Heart right ventricle (tissue), 16 donors: ENCODE results near the gene RADIL. TPM values are rescaled to one million over a fixed set of nuclear protein-coding genes. Genes with fewer than 3 reads are reported as not detected.
"Not testable (repeated sequence)": the region's sequence is repeated elsewhere in the genome, so short reads cannot be mapped to it uniquely, and the experiment has no call there.

Experiments
- ATAC-seq, 8 donors: fragments of 200-7000 bp; cut with Tn5 transposase; one replicate each; pipeline ENCODE4 v1.9.1; 2020; ENCODE audit warnings: mild to moderate bottlenecking in 8 of 8, moderate library complexity in 8 of 8, moderate number of reproducible peaks in 1 of 8
- DNase-seq, 2 donors: peaks; one replicate each; pipeline ENCODE4 v3.0.0-alpha.2; 2020
- H3K27ac ChIP-seq, 10 donors: fragments of 200-600 bp; sonication (generic) in 2 of 10; one replicate each; pipeline versions ENCODE4 v1.5.0 to v1.8.0; 2020 to 2022; ENCODE audit warnings: mild to moderate bottlenecking in 3 of 10
- H3K27me3 ChIP-seq, 7 donors: fragments of 200-600 bp; one replicate each; pipeline ENCODE4 v1.8.0; 2021 to 2022; ENCODE audit warnings: mild to moderate bottlenecking in 2 of 7
- H3K36me3 ChIP-seq, 9 donors: fragments of 200-600 bp; sonication (generic) in 1 of 9; one replicate each; pipeline versions ENCODE4 v1.5.0 to v1.8.0; 2020 to 2022; ENCODE audit warnings: mild to moderate bottlenecking in 2 of 9
- H3K4me1 ChIP-seq, 9 donors: fragments of 200-600 bp; sonication (generic) in 1 of 9; one replicate each; pipeline versions ENCODE4 v1.5.0 to v1.8.0; 2020 to 2022; ENCODE audit warnings: mild to moderate bottlenecking in 4 of 9
- H3K4me3 ChIP-seq, 10 donors: fragments of 200-600 bp; sonication (generic) in 2 of 10; one replicate each; pipeline versions ENCODE4 v1.5.0 to v1.8.0; 2020 to 2022; ENCODE audit warnings: mild to moderate bottlenecking in 7 of 10, moderate library complexity in 2 of 10
- H3K9me3 ChIP-seq, 11 donors: fragments of 200-600 bp in 10 of 11; sonication (generic) in 2 of 11; one replicate each; pipeline versions ENCODE4 v1.5.0 to v1.8.0; 2013 to 2022; ENCODE audit warnings: mild to moderate bottlenecking in 2 of 11, control low read depth in 1 of 11, moderate library complexity in 1 of 11
- WGBS, 2 donors: extraction: QIAGEN DNeasy Blood & Tissue Kit; methylation state at CpG; one replicate each; pipeline ENCODE4 v1.1.7; 2013; ENCODE audit warnings: inconsistent platforms in 1 of 2; 5-methylcytosine and 5-hydroxymethylcytosine counted together
- intact Hi-C, 10 donors: fragments of 100-400 bp; cut with DNase I; formaldehyde crosslinking; loops; one replicate each; pipeline versions ENCODE4 v1.11.1 to v1.14.2; 2022
- polyA plus RNA-seq, 2 donors: library from polyadenylated mRNA; stranded (reverse); fragments of 200-250 nt; gene quantifications; one replicate each; pipeline ENCODE4 v1.2.3, GENCODE V29; 2013
- total RNA-seq, 10 donors: library from RNA; stranded (reverse); fragmentation: NEBNext Ultra II Directional in 3 of 10; extraction: Animal tissue kit (Norgen Biotek cat#: 25700) in 3 of 10; gene quantifications; one replicate each; pipeline versions ENCODE4 v1.2.1 to v1.2.4, GENCODE V29; 2021 to 2023
- TF ChIP-seq, protein P1 (sequence below), 9 donors: fragments of 200-600 bp; sonication (generic) in 2 of 9; IDR thresholded peaks; one replicate each; pipeline versions ENCODE4 v1.5.0 to v1.8.0; 2021 to 2022; ENCODE audit warnings: antibody characterized with exemption in 9 of 9, mild to moderate bottlenecking in 5 of 9, moderate library complexity in 1 of 9
- donor health status: Arrhythmogenic right ventricular cardiomyopathy.
- donor health status: ischemic (EF 13 %, LVEDD 7.1; RV severe dilation, severe dysfunction).
- donor health status: healthy with polysubstance abuse.
- donor health status: DM: no; HTN: yes; CAD: no.
- donor health status: DM: no; HTN: no; CAD: no.
- donor health status: ischemic (EF 25% LVEDD 6.9; RV normal size, moderate dysfunction).
- donor health status: ischemic (EF 25% LVEDD 5.7; RV mildly dilated, moderate dysfunction).
- donor health status: healthy.
- donor health status: DM: yes; HTN: yes; CAD: no.
- donor health status: Ischemic cardiomyopathy.
- donor health status: ischemic (EF 35%, LVEDD 5.7; RV mildly dilated, moderate dysfunction).
- donor health status: nonischemic (EF 11% LVEDD 7.7; RV severe dilation, severe dysfunction).
- donor health status: DM: yes; HTN: yes; CAD: no.
- donor health status: PGD.
- donor health status: ischemic (EF 29% LVEDD 5.4; RV normal size, mild dysfunction).
- donor health status: nonischemic (EF 23%, LVEDD 6.1; RV moderate dilation, normal function).

Gene RADIL
- total and polyA plus RNA-seq, 12 donors, result 1.2 to 6.6 (median 3.8) TPM

DNA sequence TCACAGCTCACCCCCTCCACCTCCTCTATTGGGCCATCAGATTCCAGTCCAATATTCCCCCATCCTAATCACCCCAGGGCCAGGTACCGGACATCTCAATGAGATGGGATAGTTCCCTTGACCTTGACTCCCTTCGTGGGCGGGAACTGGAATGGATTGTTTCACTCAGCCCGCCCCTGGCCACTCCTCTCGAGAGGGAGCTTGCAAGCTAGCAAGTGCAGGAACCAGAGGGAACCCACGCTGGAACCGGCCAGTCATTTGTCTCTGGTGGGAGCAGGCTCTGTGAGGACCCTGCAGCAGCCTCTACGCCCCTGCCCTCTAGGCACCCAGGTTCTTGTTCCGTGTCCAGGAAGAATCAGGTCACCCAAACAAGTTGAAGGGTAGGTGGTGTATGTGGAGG is 11.0 kb upstream of the RADIL start:
- Histone ChIP-seq H3K27ac (no peak overlapping the region), H3K27me3 (peaks cover 0 to 3% (median 0%) of the 10 kb centered on the region in 7 donors), H3K36me3 (no peaks in the 10 kb centered on the region), H3K4me1 (no peaks in the 10 kb centered on the region), H3K9me3 (peaks cover 0 to 12% (median 0%) of the 10 kb centered on the region in 11 donors), H3K4me3 (no peak overlapping the region)
- TF ChIP-seq, protein P1, sequence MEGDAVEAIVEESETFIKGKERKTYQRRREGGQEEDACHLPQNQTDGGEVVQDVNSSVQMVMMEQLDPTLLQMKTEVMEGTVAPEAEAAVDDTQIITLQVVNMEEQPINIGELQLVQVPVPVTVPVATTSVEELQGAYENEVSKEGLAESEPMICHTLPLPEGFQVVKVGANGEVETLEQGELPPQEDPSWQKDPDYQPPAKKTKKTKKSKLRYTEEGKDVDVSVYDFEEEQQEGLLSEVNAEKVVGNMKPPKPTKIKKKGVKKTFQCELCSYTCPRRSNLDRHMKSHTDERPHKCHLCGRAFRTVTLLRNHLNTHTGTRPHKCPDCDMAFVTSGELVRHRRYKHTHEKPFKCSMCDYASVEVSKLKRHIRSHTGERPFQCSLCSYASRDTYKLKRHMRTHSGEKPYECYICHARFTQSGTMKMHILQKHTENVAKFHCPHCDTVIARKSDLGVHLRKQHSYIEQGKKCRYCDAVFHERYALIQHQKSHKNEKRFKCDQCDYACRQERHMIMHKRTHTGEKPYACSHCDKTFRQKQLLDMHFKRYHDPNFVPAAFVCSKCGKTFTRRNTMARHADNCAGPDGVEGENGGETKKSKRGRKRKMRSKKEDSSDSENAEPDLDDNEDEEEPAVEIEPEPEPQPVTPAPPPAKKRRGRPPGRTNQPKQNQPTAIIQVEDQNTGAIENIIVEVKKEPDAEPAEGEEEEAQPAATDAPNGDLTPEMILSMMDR (IDR thresholded peaks at IDR 0.05), result no peak
- ATAC-seq (no peak), DNase-seq (no peak)
- WGBS, 2 donors, result 89 to 90% methylated on average over 9 of the region's 9 CpGs
- intact Hi-C loops, result no loop called here

GRCh38 chr7:4893929-4894475 is 10.5 kb upstream of the RADIL start:
- peaks cover 0 to 5% (median 0%) of the 10 kb centered on the region in 7 donors for H3K27me3 ChIP-seq
- H3K36me3 ChIP-seq, result no peaks in the 10 kb centered on the region
- 84 to 88% methylated on average over 8 of the region's 8 CpGs for WGBS, 2 donors
- H3K27ac ChIP-seq, result no peak overlapping the region
- intact Hi-C loops, result no loop called here
- DNase-seq (no peak), ATAC-seq (no peak)
- H3K4me1 ChIP-seq, result no peaks in the 10 kb centered on the region
- no peak overlapping the region for H3K4me3 ChIP-seq
- peaks cover 0 to 12% (median 0%) of the 10 kb centered on the region in 11 donors for H3K9me3 ChIP-seq
- TF ChIP-seq, protein P1 (IDR thresholded peaks at IDR 0.05), result no peak

DNA sequence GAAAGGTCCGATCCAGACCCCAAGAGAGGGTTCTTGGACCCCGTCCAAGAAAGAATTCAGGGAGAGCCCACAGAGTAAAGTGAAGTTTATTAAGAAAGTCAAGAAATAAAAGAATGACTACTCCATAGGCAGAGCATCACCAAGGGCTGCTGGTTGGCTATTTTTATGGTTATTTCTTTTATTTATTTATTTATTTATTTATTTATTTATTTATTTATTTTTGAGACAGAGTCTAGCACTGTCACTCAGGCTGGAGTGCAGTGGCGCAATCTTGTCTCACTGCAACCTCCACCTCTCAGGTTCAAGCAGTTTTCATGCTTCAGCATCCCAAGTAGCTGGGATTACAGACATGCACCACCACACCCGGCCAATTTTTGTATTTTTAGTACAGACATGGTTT is 9.7 kb upstream of the RADIL start:
- peaks cover 0 to 13% (median 0%) of the 10 kb centered on the region in 7 donors for H3K27me3 ChIP-seq
- ATAC-seq, result not testable (repeated sequence)
- WGBS, 2 donors, result 74 to 82% methylated on average over 4 of the region's 4 CpGs

DNA sequence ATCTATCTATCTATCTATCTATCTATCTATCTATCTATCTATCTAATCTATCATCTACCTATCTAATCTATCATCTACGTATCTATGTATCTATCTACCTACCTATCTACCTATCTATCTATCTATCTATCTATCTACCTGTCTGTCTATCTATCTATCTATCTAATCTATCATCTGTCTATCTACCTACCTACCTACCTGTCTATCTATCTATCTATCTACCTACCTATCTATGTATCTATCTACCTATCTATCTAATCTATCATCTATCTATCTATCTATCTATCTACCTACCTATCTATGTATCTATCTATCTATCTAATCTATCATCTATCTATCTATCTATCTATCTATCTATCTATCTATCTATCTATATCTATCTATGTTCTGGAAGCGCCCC is 8.0 kb upstream of the RADIL start:
- not testable (repeated sequence) for ATAC-seq

More for the DNA sequence above, 9.7 kb upstream of the RADIL start:
- H3K27ac ChIP-seq, H3K36me3 ChIP-seq, H3K4me1 ChIP-seq, intact Hi-C loops, H3K4me3 ChIP-seq, DNase-seq: not testable (repeated sequence)
- H3K9me3 ChIP-seq, result peaks cover 0 to 12% (median 0%) of the 10 kb centered on the region in 11 donors

DNA sequence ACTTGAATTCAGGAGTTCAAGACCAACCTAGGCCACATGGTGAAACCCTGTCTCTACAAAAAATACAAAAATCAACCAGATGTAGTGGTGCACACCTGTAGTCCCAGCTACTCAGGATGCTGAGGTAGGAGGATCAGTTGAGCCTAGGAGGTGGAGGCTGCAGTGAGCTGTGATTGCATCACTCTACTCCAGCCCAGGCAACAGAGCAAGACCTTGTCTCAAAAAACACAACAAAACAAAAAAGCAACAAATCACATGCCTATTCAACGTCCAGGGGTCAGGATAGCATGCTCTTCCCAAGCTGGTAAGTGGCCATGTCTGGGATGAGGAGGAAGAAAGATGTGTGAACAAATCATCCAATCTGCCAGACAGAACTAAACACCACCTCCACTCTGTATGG is 6.2 kb upstream of the RADIL start:
- Histone ChIP-seq H3K27me3 (peaks cover 0 to 18% (median 0%) of the 10 kb centered on the region in 7 donors), H3K9me3 (peaks cover 0 to 11% (median 0%) of the 10 kb centered on the region in 11 donors), H3K27ac (no peak overlapping the region), H3K4me3 (no peak overlapping the region), H3K4me1 (no peaks in the 10 kb centered on the region), H3K36me3 (no peaks in the 10 kb centered on the region)
- ATAC-seq (no peak), DNase-seq (no peak)
- intact Hi-C loops, result no loop called here
- WGBS, 2 donors, result 44 to 61% methylated on average over 1 of the region's 1 CpG
- TF ChIP-seq, protein P1 (IDR thresholded peaks at IDR 0.05), result no peak

More for the DNA sequence above, 8.0 kb upstream of the RADIL start:
- H3K36me3 ChIP-seq, H3K4me1 ChIP-seq, H3K27ac ChIP-seq, H3K4me3 ChIP-seq, DNase-seq, intact Hi-C loops: not testable (repeated sequence)
- 77 to 80% methylated on average over 2 of the region's 2 CpGs for WGBS, 2 donors
- Histone ChIP-seq H3K9me3 (peaks cover 0 to 12% (median 0%) of the 10 kb centered on the region in 11 donors), H3K27me3 (peaks cover 0 to 18% (median 0%) of the 10 kb centered on the region in 7 donors)
